HepG2 (cell line): Measurements from ENCODE around the gene ARL16. TPM values are rescaled to one million over a fixed set of nuclear protein-coding genes. Genes with fewer than 3 reads are reported as not detected.

ENCODE experiments used
- ATF1 ChIP-seq: IDR thresholded peaks from 2 replicates; pipeline ENCODE4 v1.6.1; 2016; ENCODE audit warnings: mild to moderate bottlenecking, control low read depth
- BCL3 ChIP-seq: sonication (generic); formaldehyde crosslinking; IDR thresholded peaks from 2 replicates; pipeline ENCODE4 v1.5.1; 2020; ENCODE audit warnings: mild to moderate bottlenecking, missing genetic modification reagents, moderate library complexity
- DZIP1 ChIP-seq: sonication (generic); formaldehyde crosslinking; IDR thresholded peaks from 2 replicates; pipeline ENCODE4 v1.5.0; 2020; ENCODE audit warnings: mild to moderate bottlenecking, missing genetic modification reagents
- ELF4 ChIP-seq: sonication (generic); formaldehyde crosslinking; IDR thresholded peaks from 2 replicates; pipeline ENCODE4 v1.5.0; 2020; ENCODE audit warnings: missing genetic modification reagents, mild to moderate bottlenecking, moderate library complexity, borderline replicate concordance
- HOXA5 ChIP-seq: sonication (generic); formaldehyde crosslinking; IDR thresholded peaks from 2 replicates; pipeline ENCODE4 v1.4.0; 2020; ENCODE audit warnings: missing genetic modification reagents
- KDM2A ChIP-seq: sonication (generic); formaldehyde crosslinking; IDR thresholded peaks from 2 replicates; pipeline ENCODE4 v1.4.0; 2020; ENCODE audit warnings: low read depth, missing genetic modification reagents, borderline replicate concordance
- MAFG ChIP-seq: sonication (generic); formaldehyde crosslinking; IDR thresholded peaks from 2 replicates; pipeline ENCODE4 v1.5.1; 2020; ENCODE audit warnings: mild to moderate bottlenecking, missing genetic modification reagents
- POGZ ChIP-seq: sonication (generic); formaldehyde crosslinking; IDR thresholded peaks from 2 replicates; pipeline ENCODE4 v1.4.0; 2020; ENCODE audit warnings: mild to moderate bottlenecking, missing genetic modification reagents
- TRAFD1 ChIP-seq: sonication (generic); formaldehyde crosslinking; IDR thresholded peaks from 2 replicates; pipeline ENCODE4 v1.5.1; 2020; ENCODE audit warnings: missing genetic modification reagents, mild to moderate bottlenecking, borderline replicate concordance
- TRIM22 ChIP-seq: fragments of 450-650 bp; IDR thresholded peaks from 2 replicates; pipeline ENCODE4 v1.6.1; 2017
- ZMAT3 ChIP-seq: sonication (generic); formaldehyde crosslinking; conservative IDR thresholded peaks from 2 replicates; pipeline ENCODE4 v1.7.0; 2021; ENCODE audit warnings: missing genetic modification reagents
- ZNF431 ChIP-seq: sonication (generic); formaldehyde crosslinking; IDR thresholded peaks from 2 replicates; pipeline ENCODE4 v1.9.0; 2022; ENCODE audit warnings: missing genetic modification reagents, low read depth, mild to moderate bottlenecking, borderline replicate concordance
- ZNF883 ChIP-seq: sonication (generic); formaldehyde crosslinking; IDR thresholded peaks from 2 replicates; pipeline ENCODE4 v1.5.1; 2020; ENCODE audit warnings: mild to moderate bottlenecking, missing genetic modification reagents; ENCODE audit errors: not compliant biosample characterization
- ZXDC ChIP-seq: sonication (generic); formaldehyde crosslinking; IDR thresholded peaks from 2 replicates; pipeline ENCODE4 v1.5.0; 2020; ENCODE audit warnings: mild to moderate bottlenecking, missing genetic modification reagents
- polyA plus RNA-seq, 8 experiments: library from polyadenylated mRNA; depleted of rRNA in 3 of 8; stranded (reverse) in 7 of 8; unstranded in 1 of 8; fragments of >200 nt; fragmentation: Illumina TruSeq in 4 of 8; extraction: Trizol in 4 of 8; gene quantifications; 2 replicates each; pipeline versions ENCODE4 v1.2.1 to v1.2.3, GENCODE V29; 2011 to 2016; ENCODE audit warnings: low read depth in 4 of 8, missing spikeins in 1 of 8, mixed read lengths in 1 of 8; ENCODE audit not compliant: insufficient read depth in 1 of 8
- total RNA-seq, 5 experiments: library from RNA; depleted of rRNA; stranded (reverse); fragments of >200 nt; fragmentation: Illumina TruSeq; extraction: Trizol; gene quantifications; 2 replicates each; pipeline ENCODE4 v1.2.3, GENCODE V29; 2016; ENCODE audit warnings: low read depth in 1 of 5
- TF ChIP-seq, protein P1 (sequence below): sonication (generic); formaldehyde crosslinking; conservative IDR thresholded peaks from 2 replicates; pipeline ENCODE4 v1.4.0; 2020; ENCODE audit warnings: missing genetic modification reagents
- TF ChIP-seq, protein P2 (sequence below): IDR thresholded peaks from 2 replicates; pipeline ENCODE4 v1.6.1; 2018; ENCODE audit warnings: missing genetic modification reagents, mild to moderate bottlenecking, missing compliant biosample characterization

ARL16 gene
- total and polyA plus RNA-seq, 2 of the 13 experiments (the other 11 are each of a cell fraction or from before 2014, with no cell fraction given): 20.8 to 30.8 TPM

DNA sequence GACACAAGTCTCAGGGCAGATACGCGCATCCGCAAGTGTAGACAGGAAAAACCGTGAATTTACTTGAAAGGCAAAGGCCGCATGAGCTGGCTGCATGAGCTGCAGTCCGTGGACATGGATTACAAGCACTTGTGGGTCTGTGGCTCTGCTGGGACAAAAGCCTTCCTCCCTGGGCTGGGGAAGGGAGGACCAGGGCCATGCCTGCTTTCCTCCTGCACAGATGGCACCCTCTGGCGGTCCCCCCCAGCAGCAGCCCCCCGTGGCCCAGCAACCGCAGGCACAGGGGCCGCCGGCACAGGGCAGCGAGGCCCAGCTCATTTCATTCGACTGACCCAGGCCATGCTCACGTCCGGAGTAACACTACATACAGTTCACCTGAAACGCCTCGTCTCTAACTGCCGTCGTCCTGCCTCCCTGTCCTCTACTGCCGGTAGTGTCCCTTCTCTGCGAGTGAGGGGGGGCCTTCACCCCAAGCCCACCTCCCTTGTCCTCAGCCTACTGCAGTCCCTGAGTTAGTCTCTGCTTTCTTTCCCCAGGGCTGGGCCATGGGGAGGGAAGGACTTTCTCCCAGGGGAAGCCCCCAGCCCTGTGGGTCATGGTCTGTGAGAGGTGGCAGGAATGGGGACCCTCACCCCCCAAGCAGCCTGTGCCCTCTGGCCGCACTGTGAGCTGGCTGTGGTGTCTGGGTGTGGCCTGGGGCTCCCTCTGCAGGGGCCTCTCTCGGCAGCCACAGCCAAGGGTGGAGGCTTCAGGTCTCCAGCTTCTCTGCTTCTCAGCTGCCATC is 17.9 kb upstream of the ARL16 start (continued):
- TF ChIP-seq TRIM22 (no peak), ZNF431 (CRISPR knock-in tag) (no peak), ATF1 (CRISPR knock-in tag) (no peak), HOXA5 (no peak), POGZ (no peak; the same call in 1 of the 2 replicates), BCL3 (CRISPR knock-in tag) (no peak), ZNF883 (CRISPR knock-in tag) (no peak), TRAFD1 (no peak), DZIP1 (no peak), MAFG (CRISPR knock-in tag) (no peak), ELF4 (CRISPR knock-in tag) (no peak), ZMAT3 (CRISPR knock-in tag) (no peak), KDM2A (CRISPR knock-in tag) (no peak), ZXDC (CRISPR knock-in tag) (no peak)
- TF ChIP-seq, protein P1, sequence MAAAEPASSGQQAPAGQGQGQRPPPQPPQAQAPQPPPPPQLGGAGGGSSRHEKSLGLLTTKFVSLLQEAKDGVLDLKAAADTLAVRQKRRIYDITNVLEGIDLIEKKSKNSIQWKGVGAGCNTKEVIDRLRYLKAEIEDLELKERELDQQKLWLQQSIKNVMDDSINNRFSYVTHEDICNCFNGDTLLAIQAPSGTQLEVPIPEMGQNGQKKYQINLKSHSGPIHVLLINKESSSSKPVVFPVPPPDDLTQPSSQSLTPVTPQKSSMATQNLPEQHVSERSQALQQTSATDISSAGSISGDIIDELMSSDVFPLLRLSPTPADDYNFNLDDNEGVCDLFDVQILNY (CRISPR knock-in tag): no peak
- TF ChIP-seq, protein P2, sequence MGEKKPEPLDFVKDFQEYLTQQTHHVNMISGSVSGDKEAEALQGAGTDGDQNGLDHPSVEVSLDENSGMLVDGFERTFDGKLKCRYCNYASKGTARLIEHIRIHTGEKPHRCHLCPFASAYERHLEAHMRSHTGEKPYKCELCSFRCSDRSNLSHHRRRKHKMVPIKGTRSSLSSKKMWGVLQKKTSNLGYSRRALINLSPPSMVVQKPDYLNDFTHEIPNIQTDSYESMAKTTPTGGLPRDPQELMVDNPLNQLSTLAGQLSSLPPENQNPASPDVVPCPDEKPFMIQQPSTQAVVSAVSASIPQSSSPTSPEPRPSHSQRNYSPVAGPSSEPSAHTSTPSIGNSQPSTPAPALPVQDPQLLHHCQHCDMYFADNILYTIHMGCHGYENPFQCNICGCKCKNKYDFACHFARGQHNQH: no peak
